Mesothelial cell of epicardium (in vitro differentiated cells): Measurements from ENCODE around the gene MAS1L. TPM values are rescaled to one million over a fixed set of nuclear protein-coding genes. Genes with fewer than 3 reads are reported as not detected.

ENCODE experiments used
- DNase-seq, 2 experiments: peaks; one replicate each; pipeline ENCODE4 v3.0.0; 2021; ENCODE audit warnings: low spot score in 2 of 2; ENCODE audit not compliant: unreplicated experiment in 2 of 2
- H3K27ac Mint-ChIP-seq: 2 replicates; pipeline ENCODE4 v1.8.0; 2021; ENCODE audit warnings: mixed read lengths
- H3K27me3 Mint-ChIP-seq: 2 replicates; pipeline ENCODE4 v1.8.0; 2021; ENCODE audit warnings: low read depth, mixed read lengths
- H3K36me3 Mint-ChIP-seq: 2 replicates; pipeline ENCODE4 v1.8.0; 2021; ENCODE audit warnings: mixed read lengths
- H3K4me1 Mint-ChIP-seq: 2 replicates; pipeline ENCODE4 v1.8.0; 2021; ENCODE audit warnings: mixed read lengths
- H3K4me3 Mint-ChIP-seq: 2 replicates; pipeline ENCODE4 v1.8.0; 2021; ENCODE audit warnings: mild to moderate bottlenecking, moderate library complexity, mixed read lengths
- H3K9me3 Mint-ChIP-seq: 2 replicates; pipeline ENCODE4 v1.8.0; 2021; ENCODE audit warnings: mixed read lengths
- total RNA-seq: library from RNA; stranded (reverse); gene quantifications from 3 replicates; pipeline ENCODE4 v1.2.1, GENCODE V29; 2021
- TF ChIP-seq, protein P1 (sequence below): fragments of 200-600 bp; sonication (generic); IDR thresholded peaks from one replicate; pipeline ENCODE4 v1.5.0; 2021; ENCODE audit warnings: antibody characterized with exemption; ENCODE audit not compliant: unreplicated experiment

The MAS1L gene
- total RNA-seq, 1 donor from 2014 or later = not detected

- Mint-ChIP-seq H3K4me1 (no peaks in the 10 kb centered on the region), H3K27me3 (peaks cover 5% of the 10 kb centered on the region), H3K27ac (no peak overlapping the region), H3K9me3 (peaks cover 15% of the 10 kb centered on the region), H3K36me3 (no peaks in the 10 kb centered on the region), H3K4me3 (no peak overlapping the region)
- no peak for DNase-seq
- TF ChIP-seq, protein P1, sequence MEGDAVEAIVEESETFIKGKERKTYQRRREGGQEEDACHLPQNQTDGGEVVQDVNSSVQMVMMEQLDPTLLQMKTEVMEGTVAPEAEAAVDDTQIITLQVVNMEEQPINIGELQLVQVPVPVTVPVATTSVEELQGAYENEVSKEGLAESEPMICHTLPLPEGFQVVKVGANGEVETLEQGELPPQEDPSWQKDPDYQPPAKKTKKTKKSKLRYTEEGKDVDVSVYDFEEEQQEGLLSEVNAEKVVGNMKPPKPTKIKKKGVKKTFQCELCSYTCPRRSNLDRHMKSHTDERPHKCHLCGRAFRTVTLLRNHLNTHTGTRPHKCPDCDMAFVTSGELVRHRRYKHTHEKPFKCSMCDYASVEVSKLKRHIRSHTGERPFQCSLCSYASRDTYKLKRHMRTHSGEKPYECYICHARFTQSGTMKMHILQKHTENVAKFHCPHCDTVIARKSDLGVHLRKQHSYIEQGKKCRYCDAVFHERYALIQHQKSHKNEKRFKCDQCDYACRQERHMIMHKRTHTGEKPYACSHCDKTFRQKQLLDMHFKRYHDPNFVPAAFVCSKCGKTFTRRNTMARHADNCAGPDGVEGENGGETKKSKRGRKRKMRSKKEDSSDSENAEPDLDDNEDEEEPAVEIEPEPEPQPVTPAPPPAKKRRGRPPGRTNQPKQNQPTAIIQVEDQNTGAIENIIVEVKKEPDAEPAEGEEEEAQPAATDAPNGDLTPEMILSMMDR = no peak
Observed at GRCh38 chr6:29519291-29520010, 31.7 kb upstream of the MAS1L start.

DNA sequence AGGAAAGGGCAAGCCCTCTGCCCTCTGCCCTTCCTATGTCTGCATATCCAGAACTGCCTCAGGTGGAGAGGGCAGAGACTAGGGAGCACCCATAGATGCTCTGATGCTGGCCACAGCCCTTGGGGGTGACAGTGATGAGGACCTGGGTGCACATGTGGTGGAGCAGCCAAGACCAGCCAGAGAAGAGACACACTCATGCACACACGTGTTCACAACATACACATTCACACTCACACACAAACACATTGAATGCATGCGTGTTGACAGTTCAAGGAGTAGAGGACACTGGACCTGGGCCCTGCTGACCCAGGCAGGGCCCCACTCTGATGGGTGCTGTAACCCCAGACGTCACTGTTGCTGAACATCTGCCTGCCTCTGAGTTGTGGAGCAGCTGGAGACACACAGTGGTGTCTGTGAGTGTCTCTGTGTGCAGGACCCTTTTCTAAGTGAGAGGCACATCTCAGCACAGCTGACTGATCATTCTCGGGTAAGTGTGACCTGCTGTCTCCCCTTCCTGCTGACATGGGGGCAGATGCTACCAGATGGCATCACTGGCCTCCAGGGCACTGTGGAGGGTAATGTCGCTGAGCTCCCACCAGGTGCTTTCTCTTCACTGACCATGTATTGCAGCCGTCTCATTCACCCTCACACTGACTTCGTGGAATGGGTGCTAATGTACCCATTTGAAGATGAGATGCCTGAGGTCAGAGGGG is 30.1 kb upstream of the MAS1L start:
- Mint-ChIP-seq H3K27ac (no peak overlapping the region), H3K4me3 (no peak overlapping the region), H3K9me3 (peaks cover 11% of the 10 kb centered on the region), H3K36me3 (no peaks in the 10 kb centered on the region), H3K27me3 (peaks cover 9% of the 10 kb centered on the region), H3K4me1 (no peaks in the 10 kb centered on the region)
- DNase-seq = no peak
- TF ChIP-seq, protein P1 = no peak

DNA sequence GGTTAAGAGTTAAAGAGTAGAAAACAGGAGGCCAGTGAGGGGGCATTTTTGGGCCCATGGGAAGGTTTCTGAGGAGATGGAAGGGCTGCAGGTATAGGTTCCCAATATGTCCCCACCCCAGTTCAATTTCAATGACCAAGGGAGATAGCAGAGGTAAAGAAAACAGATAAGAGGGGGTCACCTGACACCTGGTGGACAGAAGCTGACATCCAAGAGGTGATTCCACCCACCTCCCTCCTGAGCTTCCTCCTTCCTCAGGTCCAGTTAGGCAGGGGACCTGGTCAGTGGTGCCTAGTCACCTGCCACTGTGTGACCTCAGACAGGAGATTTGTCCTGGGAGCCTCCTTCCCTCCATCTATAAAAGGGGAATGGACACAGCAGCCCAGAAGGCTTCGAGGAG is 29.5 kb upstream of the MAS1L start:
- peaks cover 10% of the 10 kb centered on the region for H3K27me3 Mint-ChIP-seq
- H3K4me1 Mint-ChIP-seq = no peaks in the 10 kb centered on the region
- H3K36me3 Mint-ChIP-seq = no peaks in the 10 kb centered on the region
- no peak overlapping the region for H3K4me3 Mint-ChIP-seq
- DNase-seq = no peak
- TF ChIP-seq, protein P1 = no peak
- H3K9me3 Mint-ChIP-seq = peaks cover 8% of the 10 kb centered on the region
- H3K27ac Mint-ChIP-seq = no peak overlapping the region

- no peak overlapping the region for H3K27ac Mint-ChIP-seq
- DNase-seq = no peak
- no peak overlapping the region for H3K4me3 Mint-ChIP-seq
Observed at GRCh38 chr6:29516108-29516507, 28.4 kb upstream of the MAS1L start.

DNA sequence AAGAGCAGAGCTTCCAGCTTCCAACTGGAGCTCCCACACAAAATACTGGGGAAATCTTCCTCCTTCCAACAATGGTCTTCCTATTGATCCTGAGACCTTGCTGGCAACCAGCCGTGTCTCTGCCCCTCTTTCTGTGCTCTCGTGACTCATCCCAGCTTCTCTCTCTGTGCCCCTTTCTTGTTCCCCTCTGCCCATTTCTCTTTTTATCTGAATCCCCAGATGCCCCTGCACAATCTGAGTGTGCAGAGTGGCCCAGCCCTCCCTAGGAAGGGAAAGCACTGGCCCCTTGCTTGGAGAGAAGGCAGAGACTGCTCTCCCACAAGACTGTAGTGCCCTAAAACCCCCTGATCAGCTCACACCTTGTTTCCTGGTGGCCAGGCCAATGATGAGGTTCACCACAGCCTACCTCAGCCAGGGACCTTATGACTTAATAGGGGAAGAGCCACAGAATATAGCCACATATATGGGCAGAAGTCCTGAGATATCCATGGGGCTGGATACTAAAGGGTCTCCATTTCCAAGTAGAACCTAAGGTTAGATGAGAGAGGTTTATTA is 23.1 kb upstream of the MAS1L start:
- Mint-ChIP-seq H3K4me1 (no peaks in the 10 kb centered on the region), H3K4me3 (no peak overlapping the region), H3K9me3 (peaks cover 6% of the 10 kb centered on the region), H3K27me3 (peaks cover 54% of the 10 kb centered on the region), H3K27ac (no peak overlapping the region), H3K36me3 (no peaks in the 10 kb centered on the region)
- no peak for DNase-seq
- TF ChIP-seq, protein P1 = no peak

More at GRCh38 chr6:29516108-29516507, 28.4 kb upstream of the MAS1L start:
- H3K27me3 Mint-ChIP-seq = peaks cover 17% of the 10 kb centered on the region
- H3K4me1 Mint-ChIP-seq = no peaks in the 10 kb centered on the region
- no peaks in the 10 kb centered on the region for H3K36me3 Mint-ChIP-seq
- H3K9me3 Mint-ChIP-seq = peaks cover 6% of the 10 kb centered on the region
- TF ChIP-seq, protein P1 = no peak
